GM21529 (cell line): ENCODE measurements around the gene KAT2A.
"Not testable (repeated sequence)": the region's sequence is repeated elsewhere in the genome, so short reads cannot be mapped to it uniquely, and the experiment has no call there.

Experiments
- ATAC-seq: cut with Tn5 transposase; IDR thresholded peaks from one replicate; pipeline ENCODE4 v1.9.1; 2021; ENCODE audit not compliant: unreplicated experiment

Gene KAT2A

GRCh38 chr17:42120770-42121769 is at the start of gene KAT2A:
TSS of gene KAT2A (minus strand) at chr17:42121367. CDS start at chr17:42121304, 63 bp downstream.
- ATAC-seq = peak; percentile 69

GRCh38 chr17:42169351-42169750 is 48.2 kb upstream of the KAT2A start:
- no peak for ATAC-seq

DNA sequence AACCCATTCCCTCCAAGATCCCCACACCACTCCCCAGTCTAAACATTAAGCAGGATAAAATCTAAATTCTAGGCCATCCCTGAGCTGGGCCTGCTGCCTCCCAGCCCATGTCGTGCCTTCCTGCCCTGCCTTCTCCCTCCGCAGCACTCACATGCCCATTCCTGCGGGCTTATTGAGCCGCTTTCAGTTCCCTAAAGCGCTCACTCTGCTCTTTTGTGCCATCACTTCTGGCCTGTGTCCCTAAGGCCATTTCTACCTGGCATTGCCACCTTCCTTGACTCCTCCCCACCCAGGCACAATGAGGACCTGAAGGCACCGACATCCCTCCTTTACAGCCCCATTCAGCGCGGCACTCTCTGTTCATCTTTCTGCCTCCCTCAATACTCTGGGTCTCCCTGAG is 46.6 kb upstream of the KAT2A start:
- ATAC-seq = no peak

DNA sequence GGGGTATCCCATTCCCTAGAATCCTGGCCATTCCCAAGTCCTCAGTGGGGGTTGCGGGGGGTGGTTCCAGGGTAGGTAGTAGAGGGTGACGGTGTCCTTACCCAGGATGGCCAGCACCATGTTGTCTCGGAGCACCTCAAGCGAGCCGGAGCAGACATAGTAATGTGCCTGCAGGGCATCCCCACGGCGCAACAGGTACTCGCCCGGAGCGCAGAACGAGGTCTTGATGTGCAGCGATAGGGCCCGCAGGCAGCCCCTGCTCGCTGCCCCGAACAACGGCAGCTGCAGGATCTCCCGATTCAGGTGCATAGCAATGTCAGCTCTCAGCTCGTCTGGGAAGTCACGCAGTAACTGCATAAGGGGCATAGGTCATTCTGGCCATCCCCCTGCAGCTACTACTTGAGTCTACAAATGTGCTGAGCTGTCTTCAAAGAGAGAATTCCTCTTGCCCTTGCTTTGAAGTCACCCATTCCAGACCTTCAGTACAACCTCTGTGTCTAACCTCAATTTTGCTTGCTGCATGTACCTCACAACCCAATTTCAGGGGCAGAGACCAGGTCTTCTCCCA is 45.1 kb upstream of the KAT2A start:
- no peak for ATAC-seq

DNA sequence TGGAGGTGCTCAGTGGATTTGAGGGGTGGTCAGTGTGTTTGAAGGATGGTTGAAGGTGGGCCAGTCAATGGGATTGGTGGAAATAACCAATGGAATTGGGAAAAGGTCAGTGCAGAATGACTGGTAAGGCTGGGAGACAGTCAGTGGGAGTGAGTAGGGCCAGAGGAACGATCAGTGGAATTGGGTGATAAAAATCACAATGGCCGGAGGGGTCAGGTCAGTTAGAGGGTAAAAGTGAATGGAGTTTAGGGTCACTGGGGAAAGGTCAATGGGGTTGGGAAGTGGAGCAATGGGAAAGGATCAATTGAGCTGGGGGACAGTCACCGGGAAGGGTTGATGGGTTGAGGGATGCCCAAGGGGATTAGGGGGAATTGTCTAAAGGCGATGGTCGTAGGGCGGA is 44.6 kb upstream of the KAT2A start:
- ATAC-seq = no peak

GRCh38 chr17:42163696-42164407 is 42.7 kb upstream of the KAT2A start:
- no peak for ATAC-seq

GRCh38 chr17:42163113-42163512 is 41.9 kb upstream of the KAT2A start:
- ATAC-seq = no peak

DNA sequence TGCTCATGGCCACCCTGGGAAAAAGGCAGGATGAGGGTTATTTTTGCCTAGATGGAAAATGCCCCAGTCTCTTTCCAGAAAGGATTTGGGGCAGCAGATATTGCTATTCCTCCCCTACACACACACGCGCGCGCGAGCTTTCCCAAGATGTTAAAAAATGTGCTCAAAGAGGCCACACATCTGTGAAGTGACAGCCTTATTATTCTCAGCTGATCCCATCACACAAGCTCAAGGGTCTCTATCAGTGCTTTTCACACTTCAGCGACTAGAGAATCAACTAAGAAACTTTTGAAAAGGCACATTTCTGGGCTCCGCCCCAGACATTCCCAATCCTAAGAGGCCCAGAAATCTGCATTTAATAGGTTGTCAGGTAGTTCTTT is 39.4 kb upstream of the KAT2A start:
- ATAC-seq = no peak

DNA sequence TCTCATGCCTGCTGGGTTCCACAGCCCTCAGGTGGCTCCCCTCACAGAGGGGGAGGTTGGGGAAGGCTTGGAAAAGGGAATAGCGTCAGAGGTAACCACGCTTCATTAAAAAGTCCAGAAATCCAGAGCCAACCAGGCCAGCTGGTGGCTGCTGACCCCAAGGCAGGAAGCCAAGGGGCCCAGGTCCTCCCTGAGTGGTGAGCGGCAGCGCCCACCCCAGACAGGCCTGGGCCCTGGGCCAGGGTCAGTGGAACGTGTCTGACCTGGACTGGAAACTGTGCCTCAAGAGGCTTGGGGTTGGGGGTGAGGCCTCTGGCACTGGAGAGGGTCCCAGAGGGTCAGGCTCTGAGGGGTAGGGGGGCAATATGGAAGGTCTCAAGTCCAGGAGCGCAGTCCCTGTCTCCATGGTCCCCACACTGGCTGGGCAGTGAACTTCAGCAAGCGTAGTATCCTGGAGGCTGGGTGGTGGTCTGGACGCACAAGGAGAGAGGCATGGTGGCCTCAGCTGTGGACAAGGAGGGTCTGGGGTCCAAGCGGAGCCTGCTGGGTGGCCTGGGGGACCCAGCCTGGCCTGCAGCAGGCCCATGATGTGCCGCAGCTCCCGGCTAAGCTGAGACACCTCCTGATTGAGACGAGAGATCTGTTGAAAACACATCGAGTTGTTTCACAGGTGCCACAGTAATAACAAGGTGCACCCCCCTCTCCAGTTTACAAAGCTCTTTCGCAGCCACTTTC is 38.8 kb upstream of the KAT2A start:
- ATAC-seq = no peak

GRCh38 chr17:42155614-42156045 is 34.5 kb upstream of the KAT2A start:
- no peak for ATAC-seq

- ATAC-seq = no peak
Observed at GRCh38 chr17:42153919-42154742, 33.0 kb upstream of the KAT2A start.

DNA sequence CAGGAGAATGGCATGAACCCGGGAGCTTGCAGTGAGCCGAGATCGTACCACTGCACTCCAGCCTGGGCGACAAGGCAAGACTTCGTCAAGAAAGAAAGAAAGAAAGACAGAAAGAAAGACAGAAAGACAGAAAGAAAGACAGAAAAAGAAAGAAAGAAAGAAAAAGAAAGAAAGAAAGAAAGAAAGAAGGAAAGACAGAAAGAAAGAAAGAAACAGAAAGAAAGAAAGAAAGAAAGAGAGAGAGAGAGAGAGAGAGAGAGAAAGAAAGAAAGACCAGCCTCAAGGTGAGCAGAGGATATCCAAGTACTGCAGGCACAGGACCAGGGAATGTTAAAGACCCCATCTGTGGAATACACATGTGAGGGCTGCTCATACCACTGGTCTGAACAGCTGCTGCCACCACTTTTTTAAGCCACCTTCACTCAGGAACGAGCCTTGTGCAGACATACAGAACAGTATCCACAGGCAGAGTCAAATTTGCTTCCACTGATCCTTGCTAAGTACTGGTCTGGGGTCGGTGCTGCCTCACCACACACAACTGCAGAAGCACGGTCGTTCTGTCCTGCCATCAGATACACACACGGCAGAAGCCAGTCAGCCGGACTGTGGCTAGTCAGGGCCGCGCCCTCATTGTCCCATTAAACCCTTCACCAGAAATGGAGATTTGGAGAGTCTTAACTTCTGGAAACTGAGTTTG is 25.9 kb upstream of the KAT2A start:
- no peak for ATAC-seq

DNA sequence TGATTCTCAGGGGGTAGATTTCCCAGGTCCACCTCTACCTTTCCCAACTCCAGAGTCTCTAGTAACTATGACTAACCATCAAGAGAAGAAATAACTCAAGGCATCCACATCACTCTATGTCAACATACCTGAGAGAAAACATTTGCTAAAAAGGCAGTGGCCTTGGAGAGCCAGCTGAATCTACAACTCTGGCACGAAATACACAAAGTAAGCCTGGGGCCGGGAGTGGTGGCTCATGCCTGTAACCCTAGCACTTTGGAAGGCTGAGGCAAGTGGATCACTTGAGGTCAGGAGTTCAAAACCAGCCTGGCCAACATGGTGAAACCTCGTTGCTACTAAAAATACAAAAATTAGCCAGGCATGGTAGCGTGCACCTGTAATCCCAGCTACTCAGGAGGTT is 22.0 kb upstream of the KAT2A start:
- not testable (repeated sequence) for ATAC-seq

DNA sequence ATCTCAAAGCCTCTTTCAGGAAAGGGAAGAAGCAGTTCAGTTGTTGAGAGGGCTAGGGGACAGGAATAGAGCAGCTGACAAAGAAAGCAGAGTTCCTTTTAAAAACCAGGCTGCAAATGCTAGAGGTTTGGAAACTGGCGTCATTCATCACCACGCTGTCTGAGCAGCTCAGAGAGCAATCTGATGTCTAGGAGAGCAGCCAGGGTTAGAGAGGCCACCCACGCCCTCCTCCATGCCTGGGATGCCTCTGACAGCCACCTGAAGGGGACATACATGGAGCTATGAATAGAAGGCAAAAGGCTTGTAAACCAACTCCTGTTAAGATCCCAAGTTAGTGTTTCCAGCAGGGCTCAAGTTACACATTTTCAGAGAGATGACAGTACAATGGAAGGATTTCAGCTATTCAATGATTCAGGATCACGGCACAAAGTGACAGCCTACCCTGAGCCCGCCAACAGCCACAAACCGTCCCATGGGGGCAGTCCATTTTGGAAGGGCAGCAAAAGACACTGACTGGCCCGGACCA is 21.3 kb upstream of the KAT2A start:
- ATAC-seq = no peak

- ATAC-seq = no peak
Observed at GRCh38 chr17:42141382-42141781, 20.2 kb upstream of the KAT2A start.

DNA sequence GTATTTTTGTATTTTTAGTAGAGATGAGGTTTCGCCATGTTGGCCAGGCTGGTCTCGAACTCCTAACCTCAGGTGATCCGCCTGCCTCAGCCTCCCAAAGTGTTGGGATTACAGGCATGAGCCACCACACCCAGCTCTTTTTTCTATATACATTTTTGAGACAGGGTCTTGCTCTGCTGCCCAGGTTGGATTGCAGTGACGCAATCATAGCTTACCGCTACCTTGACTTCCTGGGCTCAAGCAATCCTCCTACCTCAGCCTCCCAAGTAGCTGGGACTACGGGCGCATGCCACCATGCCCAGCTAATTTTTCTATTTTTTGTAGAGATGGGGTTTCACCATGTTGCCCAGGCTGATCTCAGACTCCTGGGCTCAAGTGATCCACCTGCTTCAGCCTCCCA is 19.5 kb upstream of the KAT2A start:
- ATAC-seq = not testable (repeated sequence)

- no peak for ATAC-seq
Observed at GRCh38 chr17:42138749-42139492, 17.8 kb upstream of the KAT2A start.

DNA sequence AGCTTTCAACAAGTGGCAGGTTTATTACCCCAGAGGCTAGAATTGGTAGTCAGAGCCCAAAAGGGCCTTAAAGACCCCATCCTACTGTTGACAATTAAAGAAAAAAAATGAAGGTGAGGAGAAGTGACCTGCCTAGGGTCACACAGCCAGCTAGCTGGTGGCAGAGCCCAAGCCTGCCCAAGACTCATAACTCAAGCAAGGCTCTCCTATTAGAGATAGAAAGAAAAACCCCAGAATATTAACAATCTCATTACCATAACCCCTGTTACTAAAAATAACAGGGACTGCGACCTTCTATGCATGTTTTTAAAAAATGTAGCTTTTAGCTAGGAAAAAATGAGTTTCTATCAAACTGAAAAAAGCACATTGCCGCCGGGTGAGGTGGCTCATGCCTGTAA is 15.5 kb upstream of the KAT2A start:
- ATAC-seq = no peak
